GM19240 (cell line): Measurements from ENCODE around the gene NPBWR2.
"Not testable (repeated sequence)": the region's sequence is repeated elsewhere in the genome, so short reads cannot be mapped to it uniquely, and the experiment has no call there.

ENCODE experiments used
- DNase-seq: peaks from one replicate; pipeline ENCODE4 v3.0.0; 2011; ENCODE audit warnings: low spot score; ENCODE audit not compliant: insufficient read length

Gene NPBWR2

GRCh38 chr20:64144144-64144912 is 37.0 kb upstream of the NPBWR2 start:
- no peak for DNase-seq

- no peak for DNase-seq
Observed at GRCh38 chr20:64143018-64143801, 35.8 kb upstream of the NPBWR2 start.

- DNase-seq = no peak
Observed at GRCh38 chr20:64142590-64142989, 35.2 kb upstream of the NPBWR2 start.

- no peak for DNase-seq
Observed at GRCh38 chr20:64140956-64141355, 33.6 kb upstream of the NPBWR2 start.

- no peak for DNase-seq
Observed at GRCh38 chr20:64140061-64140931, 32.9 kb upstream of the NPBWR2 start.

GRCh38 chr20:64139199-64140060 is 32.1 kb upstream of the NPBWR2 start:
- DNase-seq = no peak

- DNase-seq = no peak
Observed at GRCh38 chr20:64138276-64138815, 31.0 kb upstream of the NPBWR2 start.

- no peak for DNase-seq
Observed at GRCh38 chr20:64137598-64138031, 30.2 kb upstream of the NPBWR2 start.

- DNase-seq = no peak
Observed at GRCh38 chr20:64136004-64136710, 28.8 kb upstream of the NPBWR2 start.

- DNase-seq = not testable (repeated sequence)
Observed at GRCh38 chr20:64134744-64135143, 27.4 kb upstream of the NPBWR2 start.

- no peak for DNase-seq
Observed at GRCh38 chr20:64133951-64134407, 26.6 kb upstream of the NPBWR2 start.

- DNase-seq = no peak
Observed at GRCh38 chr20:64131406-64131805, 24.0 kb upstream of the NPBWR2 start.

- DNase-seq = no peak
Observed at GRCh38 chr20:64130876-64131275, 23.5 kb upstream of the NPBWR2 start.

GRCh38 chr20:64130271-64130670 is 22.9 kb upstream of the NPBWR2 start:
- DNase-seq = no peak

- no peak for DNase-seq
Observed at GRCh38 chr20:64129146-64129782, 21.9 kb upstream of the NPBWR2 start.

GRCh38 chr20:64123517-64123916 is 16.2 kb upstream of the NPBWR2 start:
- DNase-seq = not testable (repeated sequence)

GRCh38 chr20:64122927-64123326 is 15.6 kb upstream of the NPBWR2 start:
- DNase-seq = not testable (repeated sequence)

GRCh38 chr20:64121586-64121985 is 14.2 kb upstream of the NPBWR2 start:
- DNase-seq = no peak

GRCh38 chr20:64119681-64120341 is 12.4 kb upstream of the NPBWR2 start:
- no peak for DNase-seq
